HG03342 (cell line): ENCODE measurements around the gene ASS1.
"Not testable (repeated sequence)": the region's sequence is repeated elsewhere in the genome, so short reads cannot be mapped to it uniquely, and the experiment has no call there.

Experiments used
- ATAC-seq: cut with Tn5 transposase; IDR thresholded peaks from one replicate; pipeline ENCODE4 v1.9.1; 2021; ENCODE audit warnings: mild to moderate bottlenecking, moderate library complexity; ENCODE audit not compliant: unreplicated experiment

Gene ASS1

GRCh38 chr9:130444565-130445221 lies at the start of gene ASS1:
ASS1 (plus strand) TSS chr9:130444961; CDS start chr9:130452229, 7,268 bp downstream.
- ATAC-seq, result no peak

GRCh38 chr9:130395810-130396435 lies 48.8 kb upstream of the ASS1 start:
- ATAC-seq, result no peak

GRCh38 chr9:130396581-130396980 lies 48.2 kb upstream of the ASS1 start:
- no peak for ATAC-seq

- no peak for ATAC-seq
These were observed 46.1 kb upstream of the ASS1 start for GRCh38 chr9:130398487-130399240.

- ATAC-seq, result no peak
These were observed 45.0 kb upstream of the ASS1 start for GRCh38 chr9:130399768-130400167.

- no peak for ATAC-seq
These were observed 43.9 kb upstream of the ASS1 start for GRCh38 chr9:130400870-130401269.

- ATAC-seq, result not testable (repeated sequence)
These were observed 43.0 kb upstream of the ASS1 start for GRCh38 chr9:130401742-130402141.

- ATAC-seq, result no peak
These were observed 42.5 kb upstream of the ASS1 start for GRCh38 chr9:130402243-130402642.

- ATAC-seq, result no peak
These were observed 41.9 kb upstream of the ASS1 start for GRCh38 chr9:130402645-130403440.

- no peak for ATAC-seq
These were observed 39.0 kb upstream of the ASS1 start for GRCh38 chr9:130405657-130406257.

- no peak for ATAC-seq
These were observed 38.4 kb upstream of the ASS1 start for GRCh38 chr9:130406278-130406895.

GRCh38 chr9:130407916-130408663 lies 36.7 kb upstream of the ASS1 start:
- ATAC-seq, result no peak

- no peak for ATAC-seq
These were observed 36.1 kb upstream of the ASS1 start for GRCh38 chr9:130408669-130409068.

- no peak for ATAC-seq
These were observed 35.5 kb upstream of the ASS1 start for GRCh38 chr9:130409246-130409645.

GRCh38 chr9:130410443-130410842 lies 34.3 kb upstream of the ASS1 start:
- no peak for ATAC-seq

- ATAC-seq, result no peak
These were observed 33.2 kb upstream of the ASS1 start for GRCh38 chr9:130411566-130411915.

- ATAC-seq, result no peak
These were observed 30.6 kb upstream of the ASS1 start for GRCh38 chr9:130414081-130414731.

GRCh38 chr9:130414910-130415746 lies 29.6 kb upstream of the ASS1 start:
- ATAC-seq, result no peak
